Fibroblast of peridontal ligament (primary cell): ENCODE data around the gene MAGI2.

Experiments
- DNase-seq: peaks from one replicate; pipeline ENCODE4 v3.0.0-alpha.2; 2010; ENCODE audit errors: extremely low read depth

The MAGI2 gene

DNA sequence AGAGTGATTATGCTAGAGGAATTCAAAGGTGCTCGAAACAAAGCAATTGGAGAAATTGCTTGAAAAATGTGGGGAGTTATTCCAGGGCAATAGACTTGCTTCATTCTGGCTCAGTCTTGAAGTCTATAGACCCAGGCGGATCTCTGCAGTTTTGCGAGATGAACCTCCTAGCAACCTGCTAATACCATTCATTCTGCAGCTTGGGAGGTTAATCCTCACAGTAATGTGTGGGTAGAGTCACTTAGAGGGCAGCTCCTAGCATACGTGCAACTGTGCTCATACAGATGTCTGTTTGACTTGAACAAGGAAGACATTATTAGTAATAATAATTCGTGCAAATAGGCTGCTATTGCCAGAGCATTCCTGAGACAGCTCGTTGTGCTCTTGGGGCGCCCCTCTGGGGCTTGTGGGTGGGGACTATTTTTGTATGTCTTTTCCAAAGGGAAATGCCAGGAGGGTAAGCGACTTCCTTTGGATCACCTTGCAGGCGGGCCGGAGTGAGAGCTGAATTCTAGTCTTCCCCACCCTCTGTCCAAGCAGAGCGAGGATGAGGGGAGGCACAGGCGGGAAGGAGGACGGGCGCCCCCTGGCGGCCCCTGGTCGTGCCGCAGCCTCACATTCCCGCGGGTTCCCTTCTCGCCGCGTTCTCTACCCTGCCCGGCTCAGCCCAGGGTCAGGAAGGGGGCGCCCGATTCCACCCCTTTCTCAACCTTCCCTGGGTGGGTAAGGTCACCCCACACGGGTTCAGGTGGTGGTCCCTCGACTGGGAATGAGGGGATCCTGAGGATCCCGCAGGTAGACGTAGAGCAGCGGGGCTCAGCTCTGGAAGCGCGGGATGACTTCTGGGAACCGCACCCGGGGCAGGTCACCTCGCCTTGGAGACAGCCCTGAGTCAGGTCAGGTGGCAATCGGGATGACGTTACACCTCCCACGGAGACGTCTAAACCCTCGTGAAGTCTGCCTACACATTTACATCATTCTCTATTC is 1413.4 kb downstream of the MAGI2 start:
- DNase-seq = no peak

- DNase-seq = no peak
These were observed 1414.9 kb downstream of the MAGI2 start for GRCh38 chr7:78038465-78039080.

DNA sequence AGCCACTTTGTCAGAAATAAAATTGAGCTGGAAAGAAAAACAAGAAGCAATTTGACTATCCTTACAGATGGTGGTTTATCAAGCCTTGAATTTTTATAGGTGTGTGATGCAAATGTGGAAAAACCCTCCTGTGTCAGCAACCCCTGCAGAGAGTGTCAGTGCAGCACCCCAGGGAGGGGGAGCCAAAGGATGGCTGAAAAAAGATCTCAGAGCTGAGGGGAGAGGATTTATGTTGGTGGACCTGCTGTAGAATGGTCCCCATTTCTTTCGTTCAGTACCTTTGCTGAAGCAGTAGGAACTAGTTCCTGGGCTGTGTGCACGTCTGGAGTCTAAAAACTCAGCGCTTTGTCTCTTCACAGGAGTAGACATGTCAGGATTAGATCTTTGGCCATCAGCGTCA is 1415.9 kb downstream of the MAGI2 start:
- DNase-seq = no peak

GRCh38 chr7:78033410-78033809 is 1420.1 kb downstream of the MAGI2 start:
- no peak for DNase-seq

DNA sequence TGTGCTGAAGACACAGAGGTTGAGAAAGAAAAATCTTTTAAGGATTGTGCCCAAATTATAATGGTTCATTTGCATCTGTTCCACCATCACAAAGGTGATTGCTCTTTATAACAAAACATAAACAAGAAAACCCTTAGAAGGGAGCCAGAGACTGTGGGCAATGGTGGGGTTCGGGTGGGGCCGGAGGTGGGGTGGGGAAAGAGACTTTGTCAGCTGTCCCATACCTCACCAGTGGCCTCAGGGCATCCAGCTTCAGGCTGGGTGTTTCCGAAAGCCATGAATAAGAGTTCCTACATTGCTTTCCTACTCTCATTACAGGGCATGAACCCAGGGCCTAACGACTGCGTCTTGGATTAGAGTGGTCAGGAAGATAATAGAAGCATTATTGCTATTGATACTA is 1427.0 kb downstream of the MAGI2 start:
- no peak for DNase-seq

- no peak for DNase-seq
These were observed 1428.9 kb downstream of the MAGI2 start for GRCh38 chr7:78024591-78024990.

DNA sequence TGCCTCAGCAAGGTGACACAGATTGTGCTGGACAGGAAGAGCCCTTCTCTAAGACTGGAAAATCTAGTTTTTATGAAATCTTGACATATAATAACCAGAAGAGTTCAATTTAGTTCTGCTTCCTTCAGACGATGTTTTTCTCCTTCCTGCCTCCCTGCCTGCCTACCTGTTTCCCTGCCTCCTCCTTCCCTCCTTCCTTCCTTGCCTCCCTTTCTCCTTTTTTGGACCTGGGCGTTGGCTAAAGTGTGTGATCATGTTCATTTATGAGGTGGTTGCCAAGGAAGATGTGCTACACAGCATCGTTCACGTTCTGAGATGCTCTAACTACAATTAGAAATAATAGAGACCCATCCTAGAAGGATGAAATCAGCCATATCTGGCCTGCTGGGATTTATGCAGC is 1430.3 kb downstream of the MAGI2 start:
- no peak for DNase-seq

GRCh38 chr7:78022165-78022564 is 1431.3 kb downstream of the MAGI2 start:
- DNase-seq = no peak

- no peak for DNase-seq
These were observed 1432.6 kb downstream of the MAGI2 start for GRCh38 chr7:78020874-78021249.

- DNase-seq = peak; percentile 95
These were observed 1433.2 kb downstream of the MAGI2 start for GRCh38 chr7:78020136-78020873.

GRCh38 chr7:78019447-78020135 is 1433.9 kb downstream of the MAGI2 start:
- peak; percentile 78 for DNase-seq

DNA sequence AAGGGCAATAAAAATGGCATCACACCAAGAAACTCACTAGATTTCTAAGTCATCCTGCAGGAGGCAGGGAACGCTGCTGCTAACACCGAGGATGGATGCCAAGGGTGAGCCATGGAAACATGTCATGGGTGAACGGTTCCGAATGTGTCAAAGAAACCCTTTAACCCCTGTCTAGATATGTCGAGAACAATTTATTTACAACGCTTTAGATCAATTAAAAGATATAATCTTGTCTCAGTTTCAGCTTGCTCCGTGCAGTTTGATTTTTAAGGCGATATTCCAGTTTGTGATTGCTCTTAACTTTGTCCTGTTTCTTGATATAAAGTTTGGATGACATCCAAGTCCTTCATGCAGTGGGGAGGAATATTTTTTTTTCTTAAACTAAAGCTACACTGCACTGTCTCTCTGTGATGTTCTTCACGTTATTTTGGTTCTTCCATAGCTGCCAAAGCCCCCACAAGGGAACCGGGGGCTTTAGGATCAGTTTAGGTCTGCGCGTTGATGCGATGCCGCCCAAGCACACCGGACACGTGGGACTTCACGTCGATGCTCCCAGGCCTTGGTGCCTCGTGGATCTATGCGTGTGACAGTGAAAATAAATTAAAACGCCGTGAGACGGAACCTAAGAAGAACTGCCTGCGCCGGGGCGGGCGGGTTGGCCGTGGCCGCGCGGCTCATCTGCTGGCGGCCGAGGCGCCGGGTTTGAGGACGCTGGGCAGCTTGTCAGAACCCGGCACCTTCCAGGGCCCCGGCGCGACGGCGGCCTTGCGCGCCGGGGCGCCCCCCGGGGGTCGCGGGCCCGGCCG is 1434.6 kb downstream of the MAGI2 start:
- peak; percentile 26 for DNase-seq

DNA sequence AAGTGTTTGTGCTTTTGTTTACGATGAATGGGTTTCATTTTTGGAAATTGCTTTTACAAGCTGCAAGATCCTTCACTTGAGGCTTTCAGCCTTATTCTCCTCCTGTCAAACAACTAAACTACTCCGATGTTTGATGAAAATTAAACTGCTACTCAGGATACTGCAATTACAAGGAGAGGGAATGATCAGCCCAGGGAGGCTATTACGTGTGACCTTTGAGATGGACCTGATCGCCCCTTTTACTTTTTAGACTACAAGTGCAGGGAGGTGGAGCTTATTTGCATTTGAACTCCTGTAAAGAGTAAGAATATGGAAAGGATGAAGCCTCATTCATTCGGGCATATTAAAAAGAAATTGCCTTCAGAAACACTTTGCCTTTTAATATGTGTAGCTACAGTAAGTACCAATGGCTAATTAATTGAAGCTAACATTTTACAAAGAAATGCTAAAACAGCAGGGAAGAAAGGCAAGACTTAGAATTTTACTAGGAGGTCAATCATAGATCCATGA is 1435.8 kb downstream of the MAGI2 start:
- DNase-seq = no peak

- DNase-seq = no peak
These were observed 1437.8 kb downstream of the MAGI2 start for GRCh38 chr7:78015574-78016260.

DNA sequence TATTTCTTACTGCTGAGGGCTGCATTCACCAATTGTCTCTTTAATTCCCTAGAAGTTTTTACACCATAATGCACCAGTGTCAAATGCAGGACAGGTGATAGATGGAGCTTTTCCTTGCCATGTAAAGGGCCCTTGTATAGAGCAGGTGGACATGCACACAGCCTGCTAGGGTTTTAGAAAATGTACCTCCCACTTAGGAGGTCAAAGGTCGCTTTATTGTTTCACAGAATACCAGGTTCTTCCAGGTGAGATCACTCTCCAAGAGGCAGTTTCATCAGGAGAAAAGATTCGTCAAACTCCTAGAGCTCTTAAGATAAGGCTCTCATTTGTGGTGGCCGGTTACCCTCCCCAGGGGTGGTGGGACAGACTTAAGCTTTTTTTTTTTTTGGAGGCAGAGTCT is 1439.1 kb downstream of the MAGI2 start:
- DNase-seq = no peak

GRCh38 chr7:78013386-78013785 is 1440.1 kb downstream of the MAGI2 start:
- no peak for DNase-seq

- no peak for DNase-seq
These were observed 1441.8 kb downstream of the MAGI2 start for GRCh38 chr7:78011642-78012041.

- no peak for DNase-seq
These were observed 1446.2 kb downstream of the MAGI2 start for GRCh38 chr7:78007231-78007630.

DNA sequence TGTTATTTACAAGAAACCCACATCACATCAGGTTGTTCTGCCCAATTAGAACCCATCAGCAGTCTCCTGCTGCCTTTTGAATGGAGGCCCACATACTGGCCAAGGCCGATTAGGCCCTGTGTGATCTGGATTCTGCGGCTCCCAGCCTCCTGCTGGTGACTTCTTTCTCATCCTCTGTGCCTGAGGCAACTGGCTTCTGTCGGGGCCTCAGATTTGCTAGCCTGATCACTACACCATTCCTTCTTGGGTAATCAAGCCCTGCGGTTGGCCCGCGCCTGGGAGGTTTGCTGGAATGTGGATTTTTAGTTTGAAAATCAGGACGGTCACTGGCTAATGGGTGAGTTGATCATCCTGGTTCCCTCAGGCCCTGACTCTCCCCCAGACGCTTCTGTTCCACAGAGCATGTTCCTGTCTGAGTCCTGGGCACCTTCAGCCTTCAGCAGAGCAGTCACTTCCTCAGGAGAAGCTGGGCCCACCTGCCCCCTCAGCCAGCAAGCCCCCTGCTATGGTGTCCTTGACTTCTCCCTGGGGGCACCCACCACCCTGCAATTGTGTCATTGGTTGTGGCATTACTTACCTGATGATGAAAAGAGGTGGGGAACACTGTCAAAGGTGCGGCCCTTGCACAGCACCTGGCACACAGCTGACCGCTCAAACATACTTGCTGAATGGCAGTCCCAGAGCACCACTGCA is 1447.3 kb downstream of the MAGI2 start:
- no peak for DNase-seq

- DNase-seq = no peak
These were observed 1450.8 kb downstream of the MAGI2 start for GRCh38 chr7:78002715-78003114.
